Measurements from ENCODE around the gene NRF1. TPM values are rescaled to one million over a fixed set of nuclear protein-coding genes. Genes with fewer than 3 reads are reported as not detected.

Gene NRF1
- total and polyA plus RNA-seq, 4 donors = 6.9 to 33.3 (median 14.8) TPM

- whole genome bisulfite sequencing, 2 donors = 4 to 6% methylated on average over 37 of the region's 37 CpGs
- no peak overlapping the region for H3K4me3 ChIP-seq
- no peaks in the 10 kb centered on the region for H3K36me3 ChIP-seq (ENCODE audit: control insufficient read depth in 4 of 4, insufficient read depth in 4 of 4, low read length in 4 of 4)
- no peak for TF ChIP-seq CTCF (IDR thresholded peaks at IDR 0.05; ENCODE audit: control extremely low read depth, extremely low read depth)
- peaks cover 0 to 31% (median 0%) of the 10 kb centered on the region in 5 donors for H3K4me1 ChIP-seq (ENCODE audit: control insufficient read depth in 5 of 5, insufficient read depth in 5 of 5, low read length in 5 of 5)
- H3K27ac ChIP-seq (ENCODE audit: low read depth in 1 of 2, low read length in 1 of 2) = no peak overlapping the region
- peak in 2 of 3 donors; percentile 27 to 34 for DNase-seq
- peaks cover 5 to 70% (median 62%) of the 10 kb centered on the region in 3 donors for H3K27me3 ChIP-seq (ENCODE audit: control insufficient read depth in 3 of 3, insufficient read depth in 3 of 3, low read length in 2 of 3)
- H3K9me3 ChIP-seq (ENCODE audit: control insufficient read depth in 4 of 4, insufficient read depth in 3 of 4, low read length in 3 of 4) = no peaks in the 10 kb centered on the region
- no peak overlapping the region for H3K9ac ChIP-seq (ENCODE audit: insufficient read depth in 1 of 2, low read length in 2 of 2)
- no peak for ATAC-seq (ENCODE audit: insufficient read depth, low FRiP score)
These were observed 173.5 kb downstream of the NRF1 start for GRCh38 chr7:129784783-129785684.

GRCh38 chr7:129785685-129786514 lies 174.4 kb downstream of the NRF1 start:
- Histone ChIP-seq H3K4me1 (ENCODE audit: control insufficient read depth in 5 of 5, insufficient read depth in 5 of 5, low read length in 5 of 5) (peaks cover 0 to 25% (median 0%) of the 10 kb centered on the region in 5 donors), H3K9ac (ENCODE audit: insufficient read depth in 1 of 2, low read length in 2 of 2) (no peak overlapping the region), H3K4me3 (no peak overlapping the region), H3K27ac (ENCODE audit: low read depth in 1 of 2, low read length in 1 of 2) (no peak overlapping the region), H3K27me3 (ENCODE audit: control insufficient read depth in 3 of 3, insufficient read depth in 3 of 3, low read length in 2 of 3) (peaks cover 5 to 65% (median 58%) of the 10 kb centered on the region in 3 donors), H3K36me3 (ENCODE audit: control insufficient read depth in 4 of 4, insufficient read depth in 4 of 4, low read length in 4 of 4) (no peaks in the 10 kb centered on the region), H3K9me3 (ENCODE audit: control insufficient read depth in 4 of 4, insufficient read depth in 3 of 4, low read length in 3 of 4) (no peaks in the 10 kb centered on the region)
- TF ChIP-seq CTCF (IDR thresholded peaks at IDR 0.05; ENCODE audit: control extremely low read depth, extremely low read depth) = no peak
- DNase-seq (peak in 1 of 3 donors; percentile 14), ATAC-seq (ENCODE audit: insufficient read depth, low FRiP score) (no peak)
- 4 to 5% methylated on average over 43 to 44 of the region's 44 CpGs for WGBS, 2 donors

- Histone ChIP-seq H3K27ac (ENCODE audit: low read depth in 1 of 2, low read length in 1 of 2) (no peak overlapping the region), H3K27me3 (ENCODE audit: control insufficient read depth in 3 of 3, insufficient read depth in 3 of 3, low read length in 2 of 3) (peaks cover 5 to 56% (median 50%) of the 10 kb centered on the region in 3 donors), H3K4me1 (ENCODE audit: control insufficient read depth in 5 of 5, insufficient read depth in 5 of 5, low read length in 5 of 5) (peaks cover 0 to 19% (median 0%) of the 10 kb centered on the region in 5 donors), H3K9me3 (ENCODE audit: control insufficient read depth in 4 of 4, insufficient read depth in 3 of 4, low read length in 3 of 4) (no peaks in the 10 kb centered on the region), H3K36me3 (ENCODE audit: control insufficient read depth in 4 of 4, insufficient read depth in 4 of 4, low read length in 4 of 4) (no peaks in the 10 kb centered on the region), H3K9ac (ENCODE audit: insufficient read depth in 1 of 2, low read length in 2 of 2) (no peak overlapping the region), H3K4me3 (no peak overlapping the region)
- DNase-seq (no peak), ATAC-seq (ENCODE audit: insufficient read depth, low FRiP score) (no peak)
- TF ChIP-seq CTCF (IDR thresholded peaks at IDR 0.05; ENCODE audit: control extremely low read depth, extremely low read depth) = no peak
- WGBS, 2 donors = 52 to 54% methylated on average over 13 of the region's 13 CpGs
These were observed 175.5 kb downstream of the NRF1 start for GRCh38 chr7:129786825-129787563.

Data from lung (tissue), 12 donors.